Mesothelial cell of epicardium (in vitro differentiated cells): ENCODE data around the gene USP6NL. TPM values are rescaled to one million over a fixed set of nuclear protein-coding genes. Genes with fewer than 3 reads are reported as not detected.
"Not testable (repeated sequence)": the region's sequence is repeated elsewhere in the genome, so short reads cannot be mapped to it uniquely, and the experiment has no call there.

Source experiments
- DNase-seq, 2 experiments: peaks; one replicate each; pipeline ENCODE4 v3.0.0; 2021; ENCODE audit warnings: low spot score in 2 of 2; ENCODE audit not compliant: unreplicated experiment in 2 of 2
- H3K27ac Mint-ChIP-seq: 2 replicates; pipeline ENCODE4 v1.8.0; 2021; ENCODE audit warnings: mixed read lengths
- H3K27me3 Mint-ChIP-seq: 2 replicates; pipeline ENCODE4 v1.8.0; 2021; ENCODE audit warnings: low read depth, mixed read lengths
- H3K36me3 Mint-ChIP-seq: 2 replicates; pipeline ENCODE4 v1.8.0; 2021; ENCODE audit warnings: mixed read lengths
- H3K4me1 Mint-ChIP-seq: 2 replicates; pipeline ENCODE4 v1.8.0; 2021; ENCODE audit warnings: mixed read lengths
- H3K4me3 Mint-ChIP-seq: 2 replicates; pipeline ENCODE4 v1.8.0; 2021; ENCODE audit warnings: mild to moderate bottlenecking, moderate library complexity, mixed read lengths
- H3K9me3 Mint-ChIP-seq: 2 replicates; pipeline ENCODE4 v1.8.0; 2021; ENCODE audit warnings: mixed read lengths
- total RNA-seq: library from RNA; stranded (reverse); gene quantifications from 3 replicates; pipeline ENCODE4 v1.2.1, GENCODE V29; 2021
- TF ChIP-seq, protein P1 (sequence below): fragments of 200-600 bp; sonication (generic); IDR thresholded peaks from one replicate; pipeline ENCODE4 v1.5.0; 2021; ENCODE audit warnings: antibody characterized with exemption; ENCODE audit not compliant: unreplicated experiment

The USP6NL gene
- total RNA-seq, 1 donor from 2014 or later = 35.8 TPM

DNA sequence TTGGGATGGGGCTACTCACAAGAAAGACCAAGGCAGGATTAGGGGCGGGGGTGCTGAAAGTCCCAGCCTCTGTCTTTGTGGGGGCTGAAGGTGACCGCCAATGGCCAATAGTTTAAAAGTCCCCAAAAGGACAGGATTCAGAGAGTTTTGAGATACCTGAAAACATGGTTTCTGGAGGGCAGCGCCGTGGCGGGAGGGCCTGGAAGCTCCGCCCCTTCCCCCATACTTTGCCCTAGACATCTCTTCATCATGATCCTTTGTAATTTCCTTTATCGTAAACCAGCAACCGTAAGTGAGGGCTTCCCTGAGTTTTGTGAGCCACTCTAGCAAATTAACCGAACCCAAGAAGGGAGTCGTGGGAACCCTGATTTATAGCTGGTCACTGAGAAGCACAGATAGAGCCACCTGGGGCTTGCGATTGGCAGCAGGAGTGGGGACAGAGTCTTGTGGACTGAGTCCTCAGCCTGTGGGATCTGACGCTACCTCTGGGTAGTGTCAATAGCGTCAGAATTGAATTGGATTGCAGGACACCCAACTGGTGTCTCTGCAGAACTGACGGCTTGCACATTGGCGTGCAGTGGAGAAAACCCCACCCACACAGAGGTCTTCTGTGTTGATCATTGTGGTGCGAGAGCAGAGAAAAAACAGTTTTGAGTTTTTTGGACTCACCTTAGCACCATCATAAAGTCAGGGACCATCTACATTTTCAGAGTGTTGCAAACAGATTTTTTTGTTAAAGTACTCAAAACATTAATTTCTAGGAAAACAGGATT lies 169.3 kb downstream of the USP6NL start:
- TF ChIP-seq, protein P1, sequence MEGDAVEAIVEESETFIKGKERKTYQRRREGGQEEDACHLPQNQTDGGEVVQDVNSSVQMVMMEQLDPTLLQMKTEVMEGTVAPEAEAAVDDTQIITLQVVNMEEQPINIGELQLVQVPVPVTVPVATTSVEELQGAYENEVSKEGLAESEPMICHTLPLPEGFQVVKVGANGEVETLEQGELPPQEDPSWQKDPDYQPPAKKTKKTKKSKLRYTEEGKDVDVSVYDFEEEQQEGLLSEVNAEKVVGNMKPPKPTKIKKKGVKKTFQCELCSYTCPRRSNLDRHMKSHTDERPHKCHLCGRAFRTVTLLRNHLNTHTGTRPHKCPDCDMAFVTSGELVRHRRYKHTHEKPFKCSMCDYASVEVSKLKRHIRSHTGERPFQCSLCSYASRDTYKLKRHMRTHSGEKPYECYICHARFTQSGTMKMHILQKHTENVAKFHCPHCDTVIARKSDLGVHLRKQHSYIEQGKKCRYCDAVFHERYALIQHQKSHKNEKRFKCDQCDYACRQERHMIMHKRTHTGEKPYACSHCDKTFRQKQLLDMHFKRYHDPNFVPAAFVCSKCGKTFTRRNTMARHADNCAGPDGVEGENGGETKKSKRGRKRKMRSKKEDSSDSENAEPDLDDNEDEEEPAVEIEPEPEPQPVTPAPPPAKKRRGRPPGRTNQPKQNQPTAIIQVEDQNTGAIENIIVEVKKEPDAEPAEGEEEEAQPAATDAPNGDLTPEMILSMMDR = no peak
- Mint-ChIP-seq H3K4me1 (no peaks in the 10 kb centered on the region), H3K4me3 (no peak overlapping the region), H3K36me3 (no peaks in the 10 kb centered on the region), H3K27ac (no peak overlapping the region), H3K9me3 (no peaks in the 10 kb centered on the region), H3K27me3 (peaks cover 20% of the 10 kb centered on the region)
- peak in 1 of 2 experiments; percentile 21 for DNase-seq

DNA sequence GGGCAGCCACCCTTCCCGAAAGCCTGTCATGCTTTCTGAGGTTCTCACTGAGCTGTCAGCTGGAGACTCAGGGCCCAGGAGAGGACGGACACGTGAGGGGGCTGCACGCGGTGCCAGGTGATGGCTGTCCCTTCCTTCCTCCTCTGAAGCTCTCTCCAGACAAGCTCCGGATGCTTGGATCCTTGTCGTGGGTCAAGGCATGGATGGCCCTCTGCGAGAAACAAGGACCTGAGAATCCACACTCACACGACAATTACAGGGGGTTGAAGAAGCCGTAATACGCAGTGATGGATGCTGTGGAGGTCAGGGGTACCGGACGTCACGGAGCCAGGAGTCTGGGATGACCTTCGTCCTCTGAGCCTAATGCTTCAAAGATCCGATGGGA lies 170.3 kb downstream of the USP6NL start:
- H3K9me3 Mint-ChIP-seq = no peaks in the 10 kb centered on the region
- no peaks in the 10 kb centered on the region for H3K4me1 Mint-ChIP-seq
- H3K4me3 Mint-ChIP-seq = no peak overlapping the region
- peaks cover 14% of the 10 kb centered on the region for H3K27me3 Mint-ChIP-seq
- DNase-seq = peak in 1 of 2 experiments; percentile 13
- TF ChIP-seq, protein P1 = no peak
- no peak overlapping the region for H3K27ac Mint-ChIP-seq
- H3K36me3 Mint-ChIP-seq = no peaks in the 10 kb centered on the region

DNA sequence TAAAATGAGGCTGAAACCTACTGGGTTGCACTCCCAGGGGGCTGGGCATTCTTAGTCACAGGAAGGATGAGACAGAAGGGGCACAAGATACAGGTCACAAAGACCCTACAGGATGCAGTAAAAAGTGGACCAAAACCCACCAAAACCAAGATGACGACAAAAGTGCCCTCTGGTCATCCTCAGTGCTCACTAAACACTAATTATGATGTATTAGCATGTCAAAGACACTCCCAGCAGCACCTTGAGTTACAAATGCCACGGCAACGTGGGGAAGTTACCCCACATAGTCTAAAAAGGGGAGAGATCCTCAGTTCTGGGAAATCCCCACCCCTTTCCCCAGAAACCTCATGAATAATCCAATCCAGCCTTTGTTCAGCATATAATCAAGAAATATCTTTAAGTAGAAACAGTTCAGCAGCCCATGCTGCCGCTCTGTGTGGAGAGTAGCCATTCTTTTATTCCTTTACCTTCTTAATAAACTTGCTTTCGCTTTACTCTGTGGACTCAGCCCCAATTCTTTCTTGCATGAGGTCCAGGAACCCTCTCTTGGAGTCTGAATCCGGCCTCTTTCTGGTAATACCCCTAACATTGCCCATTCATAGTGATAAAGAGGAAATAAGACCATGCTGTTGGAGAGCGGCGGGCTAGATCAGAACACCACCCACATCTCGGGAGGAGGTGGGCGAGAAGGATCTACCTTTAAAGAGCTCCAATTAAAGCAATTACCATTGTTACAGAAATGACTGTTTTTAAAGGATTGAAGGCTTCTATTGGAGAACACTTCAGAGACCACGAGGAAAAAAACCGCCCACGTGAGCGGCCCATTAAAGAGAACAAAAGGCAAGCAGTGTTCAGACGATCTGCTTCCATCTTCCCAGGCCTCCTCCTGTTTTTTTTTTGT lies 170.9 kb downstream of the USP6NL start:
- peak in 1 of 2 experiments; percentile 2 for DNase-seq
- peaks cover 5% of the 10 kb centered on the region for H3K4me1 Mint-ChIP-seq
- H3K4me3 Mint-ChIP-seq = no peak overlapping the region
- TF ChIP-seq, protein P1 = no peak
- H3K36me3 Mint-ChIP-seq = no peaks in the 10 kb centered on the region
- no peaks in the 10 kb centered on the region for H3K9me3 Mint-ChIP-seq
- no peak overlapping the region for H3K27ac Mint-ChIP-seq
- H3K27me3 Mint-ChIP-seq = peaks cover 10% of the 10 kb centered on the region

DNA sequence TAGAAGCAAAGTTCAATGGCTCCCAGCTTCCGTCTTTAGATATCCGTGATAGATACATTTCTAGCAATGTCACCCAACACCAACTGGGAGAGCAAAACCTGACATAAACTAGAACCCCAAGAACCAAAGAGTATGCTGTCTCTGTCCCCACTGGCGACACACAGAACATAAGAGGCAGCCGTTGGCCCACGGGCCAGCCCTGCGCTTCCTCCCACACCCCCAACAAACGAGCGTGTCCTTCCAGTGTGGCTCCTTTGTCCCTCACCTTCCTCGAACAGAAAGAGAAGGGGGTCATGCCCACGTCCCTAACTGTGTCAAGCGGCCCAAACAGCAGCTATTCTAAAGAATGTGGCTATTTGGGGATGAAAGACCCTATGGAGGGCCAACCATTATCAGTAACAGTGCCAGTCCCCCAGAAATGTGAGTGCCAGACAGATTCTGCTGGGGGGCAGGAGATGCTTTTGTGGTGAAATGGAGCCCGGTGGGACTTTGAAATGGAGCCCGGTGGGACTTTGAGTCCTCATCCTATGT lies 171.9 kb downstream of the USP6NL start:
- H3K27me3 Mint-ChIP-seq = peaks cover 9% of the 10 kb centered on the region
- TF ChIP-seq, protein P1 = no peak

DNA sequence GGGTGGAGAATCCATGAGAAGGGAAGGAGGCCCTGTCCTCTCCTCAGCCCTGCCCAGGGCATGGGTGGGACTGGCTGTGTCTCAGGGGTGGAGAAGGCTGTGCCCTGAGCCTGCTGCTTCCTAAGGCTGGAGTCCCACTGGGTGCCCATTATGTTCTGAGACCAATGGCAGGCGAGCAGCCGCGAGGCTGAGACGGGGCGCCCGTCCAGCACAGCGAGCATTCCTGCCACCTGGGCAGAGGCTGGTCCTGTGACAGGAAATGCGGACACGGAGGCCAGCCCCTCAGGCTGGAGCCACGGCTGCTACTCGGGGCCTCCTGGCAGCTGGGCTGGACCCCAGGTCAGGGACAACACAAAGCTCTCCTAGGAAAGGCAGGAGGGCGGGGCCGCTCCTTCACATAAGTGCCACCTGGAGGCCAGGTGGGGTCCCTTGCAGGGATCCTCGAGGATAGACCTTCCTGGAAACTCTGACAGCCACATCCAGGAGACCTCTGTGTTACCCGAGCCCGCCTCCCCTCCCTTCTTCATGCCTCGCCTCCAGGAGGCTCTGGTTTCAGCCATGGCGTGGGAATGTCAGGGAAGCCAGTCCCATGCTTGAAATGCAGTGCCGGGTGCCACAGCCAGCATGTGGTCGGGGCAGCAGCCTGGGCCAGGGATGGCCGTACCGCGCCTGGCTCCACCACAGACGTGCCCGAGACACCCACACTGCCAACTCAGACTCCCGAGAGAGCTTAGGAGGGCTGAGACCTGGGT lies 173.9 kb downstream of the USP6NL start:
- H3K9me3 Mint-ChIP-seq = no peaks in the 10 kb centered on the region
- peaks cover 9% of the 10 kb centered on the region for H3K27me3 Mint-ChIP-seq
- no peak overlapping the region for H3K4me3 Mint-ChIP-seq
- TF ChIP-seq, protein P1 = no peak
- H3K27ac Mint-ChIP-seq = no peak overlapping the region
- peak in 1 of 2 experiments; percentile 28 for DNase-seq
- H3K4me1 Mint-ChIP-seq = peaks cover 5% of the 10 kb centered on the region
- no peaks in the 10 kb centered on the region for H3K36me3 Mint-ChIP-seq

More for the DNA sequence above, 171.9 kb downstream of the USP6NL start:
- H3K36me3 Mint-ChIP-seq = no peaks in the 10 kb centered on the region
- no peak overlapping the region for H3K4me3 Mint-ChIP-seq
- H3K27ac Mint-ChIP-seq = no peak overlapping the region
- no peaks in the 10 kb centered on the region for H3K9me3 Mint-ChIP-seq
- peaks cover 5% of the 10 kb centered on the region for H3K4me1 Mint-ChIP-seq
- peak in 1 of 2 experiments; percentile 6 for DNase-seq

DNA sequence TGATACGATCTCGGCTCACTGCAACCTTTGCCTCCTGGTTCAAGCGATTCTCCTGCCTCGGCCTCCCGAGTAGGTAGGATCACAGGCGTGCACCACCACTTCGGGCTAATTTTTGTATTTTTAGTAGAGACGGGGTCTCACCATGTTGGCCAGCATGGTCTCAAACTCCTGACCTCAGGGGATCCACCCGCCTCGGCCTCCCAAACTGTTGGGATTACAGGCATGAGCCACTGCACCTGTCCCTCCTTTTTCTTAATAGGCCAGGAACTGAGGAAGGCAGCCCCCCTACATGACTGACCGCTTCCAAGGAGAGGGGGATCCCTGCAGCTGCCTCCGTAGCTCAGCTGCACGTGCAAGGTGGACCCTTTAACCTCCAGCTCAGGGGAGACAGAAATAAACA lies 175.0 kb downstream of the USP6NL start:
- H3K36me3 Mint-ChIP-seq, H3K4me1 Mint-ChIP-seq, H3K27me3 Mint-ChIP-seq, H3K9me3 Mint-ChIP-seq, H3K27ac Mint-ChIP-seq, H3K4me3 Mint-ChIP-seq: not testable (repeated sequence)
- peak in 1 of 2 experiments; percentile 20 for DNase-seq
